ENCODE measurements around the gene HAO1. TPM values are rescaled to one million over a fixed set of nuclear protein-coding genes. Genes with fewer than 3 reads are reported as not detected.

Gene HAO1
- total RNA-seq, 3 donors from 2014 or later: not detected

GRCh38 chr20:7980332-7981046, 40.2 kb upstream of the HAO1 start:
- intact Hi-C loops (cut with DNase I, micrococcal nuclease): no loop called here
- DNase-seq: no peak
- Histone ChIP-seq H3K9me3 (no peaks in the 10 kb centered on the region), H3K36me3 (ENCODE audit: low read depth) (no peaks in the 10 kb centered on the region), H3K4me3 (no peak overlapping the region), H3K4me1 (ENCODE audit: low read depth) (no peaks in the 10 kb centered on the region)
- no peak for ATAC-seq
- TF ChIP-seq CTCF (IDR thresholded peaks at IDR 0.05): no peak

GRCh38 chr20:7977709-7978108, 37.5 kb upstream of the HAO1 start:
- no peak for ATAC-seq
- intact Hi-C loops (cut with DNase I, micrococcal nuclease): no loop called here
- no peaks in the 10 kb centered on the region for H3K36me3 ChIP-seq (ENCODE audit: low read depth)
- no peak for DNase-seq
- H3K4me3 ChIP-seq: no peak overlapping the region
- no peak for TF ChIP-seq CTCF (IDR thresholded peaks at IDR 0.05)
- no peaks in the 10 kb centered on the region for H3K4me1 ChIP-seq (ENCODE audit: low read depth)
- no peaks in the 10 kb centered on the region for H3K9me3 ChIP-seq

- TF ChIP-seq CTCF (IDR thresholded peaks at IDR 0.05): no peak
- H3K4me3 ChIP-seq: no peak overlapping the region
- intact Hi-C loops (cut with DNase I, micrococcal nuclease): no loop called here
- no peak for ATAC-seq
- no peak for DNase-seq
- H3K36me3 ChIP-seq (ENCODE audit: low read depth): no peaks in the 10 kb centered on the region
- H3K4me1 ChIP-seq (ENCODE audit: low read depth): no peaks in the 10 kb centered on the region
- H3K9me3 ChIP-seq: no peaks in the 10 kb centered on the region
These were observed 35.7 kb upstream of the HAO1 start for GRCh38 chr20:7975851-7976414.

- no peak for TF ChIP-seq CTCF (IDR thresholded peaks at IDR 0.05)
- DNase-seq (no peak), ATAC-seq (no peak)
- intact Hi-C loops (cut with DNase I, micrococcal nuclease): no loop called here
- H3K4me3 ChIP-seq: no peak overlapping the region
- no peaks in the 10 kb centered on the region for H3K36me3 ChIP-seq (ENCODE audit: low read depth)
- H3K4me1 ChIP-seq (ENCODE audit: low read depth): no peaks in the 10 kb centered on the region
- no peaks in the 10 kb centered on the region for H3K9me3 ChIP-seq
These were observed 34.7 kb upstream of the HAO1 start for GRCh38 chr20:7974785-7975435.

- H3K4me3 ChIP-seq: no peak overlapping the region
- no peaks in the 10 kb centered on the region for H3K4me1 ChIP-seq (ENCODE audit: low read depth)
- H3K9me3 ChIP-seq: no peaks in the 10 kb centered on the region
- no peak for ATAC-seq
- no peak for TF ChIP-seq CTCF (IDR thresholded peaks at IDR 0.05)
- intact Hi-C loops (cut with DNase I, micrococcal nuclease): no loop called here
- H3K36me3 ChIP-seq (ENCODE audit: low read depth): no peaks in the 10 kb centered on the region
- no peak for DNase-seq
These were observed 31.4 kb upstream of the HAO1 start for GRCh38 chr20:7971536-7972280.

All from mucosa of descending colon (tissue), 3 donors.